Body of pancreas (tissue), 4 donors: ENCODE results near the gene SLC16A6.

Experiments used
- POLR2A ChIP-seq, 3 donors: fragments of 450-650 bp; IDR thresholded peaks; one replicate each; pipeline ENCODE4 v1.6.1; 2016; ENCODE audit warnings: antibody characterized with exemption in 3 of 3, mild to moderate bottlenecking in 2 of 3
- TF ChIP-seq, protein P1 (sequence below), 7 experiments: fragments of 450-650 bp in 4 of 7; fragments of 200-600 bp in 3 of 7; sonication (generic) in 3 of 7; IDR thresholded peaks; one replicate each; pipeline ENCODE4 v1.5.1; 2016 to 2019; ENCODE audit warnings: antibody characterized with exemption in 7 of 7

- TF ChIP-seq, protein P1, sequence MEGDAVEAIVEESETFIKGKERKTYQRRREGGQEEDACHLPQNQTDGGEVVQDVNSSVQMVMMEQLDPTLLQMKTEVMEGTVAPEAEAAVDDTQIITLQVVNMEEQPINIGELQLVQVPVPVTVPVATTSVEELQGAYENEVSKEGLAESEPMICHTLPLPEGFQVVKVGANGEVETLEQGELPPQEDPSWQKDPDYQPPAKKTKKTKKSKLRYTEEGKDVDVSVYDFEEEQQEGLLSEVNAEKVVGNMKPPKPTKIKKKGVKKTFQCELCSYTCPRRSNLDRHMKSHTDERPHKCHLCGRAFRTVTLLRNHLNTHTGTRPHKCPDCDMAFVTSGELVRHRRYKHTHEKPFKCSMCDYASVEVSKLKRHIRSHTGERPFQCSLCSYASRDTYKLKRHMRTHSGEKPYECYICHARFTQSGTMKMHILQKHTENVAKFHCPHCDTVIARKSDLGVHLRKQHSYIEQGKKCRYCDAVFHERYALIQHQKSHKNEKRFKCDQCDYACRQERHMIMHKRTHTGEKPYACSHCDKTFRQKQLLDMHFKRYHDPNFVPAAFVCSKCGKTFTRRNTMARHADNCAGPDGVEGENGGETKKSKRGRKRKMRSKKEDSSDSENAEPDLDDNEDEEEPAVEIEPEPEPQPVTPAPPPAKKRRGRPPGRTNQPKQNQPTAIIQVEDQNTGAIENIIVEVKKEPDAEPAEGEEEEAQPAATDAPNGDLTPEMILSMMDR (IDR thresholded peaks at IDR 0.05): no peak
- TF ChIP-seq POLR2A (IDR thresholded peaks at IDR 0.05): no peak
These were observed 35.8 kb upstream of the SLC16A6 start for GRCh38 chr17:68326681-68327080.
